Body of pancreas (tissue), 4 donors: ENCODE data around the gene TNFSF15.

ENCODE experiments used
- POLR2A ChIP-seq, 3 donors: fragments of 450-650 bp; IDR thresholded peaks; one replicate each; pipeline ENCODE4 v1.6.1; 2016; ENCODE audit warnings: antibody characterized with exemption in 3 of 3, mild to moderate bottlenecking in 2 of 3
- TF ChIP-seq, protein P1 (sequence below), 7 experiments: fragments of 450-650 bp in 4 of 7; fragments of 200-600 bp in 3 of 7; sonication (generic) in 3 of 7; IDR thresholded peaks; one replicate each; pipeline ENCODE4 v1.5.1; 2016 to 2019; ENCODE audit warnings: antibody characterized with exemption in 7 of 7

DNA sequence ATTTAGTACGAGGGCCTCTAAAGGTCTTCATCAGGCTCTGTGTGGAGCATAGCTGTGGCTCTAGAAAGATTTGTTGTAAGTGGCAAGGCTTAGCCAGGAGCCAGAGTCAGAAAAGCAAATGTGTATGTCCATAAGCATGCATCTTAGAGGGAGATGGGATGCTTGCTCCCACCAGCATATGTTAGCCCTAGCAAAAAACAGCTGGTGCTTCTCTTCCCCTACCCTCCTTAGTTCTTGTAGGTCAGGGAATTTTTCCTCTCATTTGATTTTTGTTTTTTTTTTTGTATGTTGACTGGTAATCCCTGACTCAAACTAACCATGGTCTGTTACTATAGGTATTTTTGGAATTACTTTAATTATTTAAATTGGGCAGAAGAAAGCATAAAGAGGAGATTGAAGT lies 7.7 kb downstream of the TNFSF15 start:
- TF ChIP-seq, protein P1, sequence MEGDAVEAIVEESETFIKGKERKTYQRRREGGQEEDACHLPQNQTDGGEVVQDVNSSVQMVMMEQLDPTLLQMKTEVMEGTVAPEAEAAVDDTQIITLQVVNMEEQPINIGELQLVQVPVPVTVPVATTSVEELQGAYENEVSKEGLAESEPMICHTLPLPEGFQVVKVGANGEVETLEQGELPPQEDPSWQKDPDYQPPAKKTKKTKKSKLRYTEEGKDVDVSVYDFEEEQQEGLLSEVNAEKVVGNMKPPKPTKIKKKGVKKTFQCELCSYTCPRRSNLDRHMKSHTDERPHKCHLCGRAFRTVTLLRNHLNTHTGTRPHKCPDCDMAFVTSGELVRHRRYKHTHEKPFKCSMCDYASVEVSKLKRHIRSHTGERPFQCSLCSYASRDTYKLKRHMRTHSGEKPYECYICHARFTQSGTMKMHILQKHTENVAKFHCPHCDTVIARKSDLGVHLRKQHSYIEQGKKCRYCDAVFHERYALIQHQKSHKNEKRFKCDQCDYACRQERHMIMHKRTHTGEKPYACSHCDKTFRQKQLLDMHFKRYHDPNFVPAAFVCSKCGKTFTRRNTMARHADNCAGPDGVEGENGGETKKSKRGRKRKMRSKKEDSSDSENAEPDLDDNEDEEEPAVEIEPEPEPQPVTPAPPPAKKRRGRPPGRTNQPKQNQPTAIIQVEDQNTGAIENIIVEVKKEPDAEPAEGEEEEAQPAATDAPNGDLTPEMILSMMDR (IDR thresholded peaks at IDR 0.05): no peak
- no peak for TF ChIP-seq POLR2A (IDR thresholded peaks at IDR 0.05)
